Activated T-cell treated with anti-CD3 and anti-CD28 coated beads for 24 hours (primary cell): ENCODE results near the gene KLHL22.
"Not testable (repeated sequence)": the region's sequence is repeated elsewhere in the genome, so short reads cannot be mapped to it uniquely, and the experiment has no call there.

Experiments used
- DNase-seq: peaks from one replicate; pipeline ENCODE4 v3.0.0-alpha.2; 2020; ENCODE audit warnings: low read depth

Gene KLHL22

DNA sequence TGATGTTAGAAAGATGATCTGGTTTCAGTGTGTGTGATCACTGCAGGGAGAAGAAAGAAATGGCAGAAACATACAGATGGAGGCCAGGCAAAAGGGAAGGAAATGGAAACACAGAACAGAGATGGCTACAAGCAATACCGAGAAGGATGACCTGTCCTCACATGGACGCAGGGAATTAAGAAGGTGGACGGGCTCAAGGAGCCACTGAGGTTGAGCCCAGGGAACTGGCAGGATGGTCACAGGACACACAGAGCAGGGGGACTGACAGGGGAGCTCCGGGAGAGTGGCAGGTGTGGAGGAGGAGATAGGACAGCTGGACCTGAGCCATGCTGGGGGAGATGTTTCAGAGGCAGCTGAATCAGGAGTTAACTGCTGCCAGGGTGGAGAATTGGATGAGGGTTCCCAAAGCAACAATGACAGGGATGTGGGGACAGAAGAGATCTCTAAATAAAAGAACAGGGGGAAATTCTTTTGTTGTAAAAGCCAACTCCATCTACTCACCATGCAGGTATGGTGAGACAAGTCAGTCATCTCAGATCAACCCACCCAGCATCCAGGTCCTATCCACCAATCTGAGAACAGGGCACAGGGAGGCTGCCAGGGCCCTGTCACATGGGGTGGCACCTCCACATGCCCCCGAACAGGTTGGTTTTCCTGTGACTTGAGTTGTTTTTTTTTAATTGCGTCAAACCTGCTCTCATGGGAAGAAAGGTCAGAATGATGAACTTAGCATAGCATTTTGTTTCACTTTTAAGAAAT, 26.3 kb downstream of the KLHL22 start:
- DNase-seq: no peak

DNA sequence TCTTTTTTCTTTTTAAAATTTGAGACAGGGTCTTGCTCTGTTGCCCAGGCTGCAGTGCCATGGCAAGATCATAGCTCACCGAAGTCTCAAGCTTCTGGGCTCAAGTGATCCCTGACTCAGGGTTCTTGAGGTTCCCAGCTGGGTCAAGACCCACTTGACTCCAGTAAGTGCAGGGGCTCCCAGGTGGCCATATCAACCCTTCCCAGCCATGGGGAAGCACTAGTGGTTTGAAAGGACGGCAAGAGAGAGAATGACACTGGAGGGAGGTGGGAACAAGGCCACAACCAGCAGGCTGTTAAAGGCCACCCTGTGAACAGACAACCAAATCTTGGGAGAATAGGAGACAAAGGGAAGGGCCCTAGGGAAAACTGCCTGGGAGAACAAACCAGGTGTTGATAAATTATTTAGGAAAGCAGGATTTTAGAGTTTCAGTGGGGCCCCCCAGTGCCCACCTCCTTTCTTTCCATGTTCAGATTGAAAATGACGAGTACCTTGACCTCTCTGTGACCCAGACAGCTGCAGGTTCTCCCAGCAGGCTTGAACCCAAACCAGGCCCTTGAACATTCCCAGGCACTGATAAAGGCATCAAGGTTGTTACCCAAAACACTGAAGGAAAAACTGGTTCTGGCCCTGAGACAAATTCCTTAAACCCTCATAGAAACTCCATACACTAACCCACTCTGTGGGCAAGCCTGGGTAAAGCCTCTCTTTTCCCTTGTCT, 28.8 kb downstream of the KLHL22 start:
- DNase-seq: no peak

DNA sequence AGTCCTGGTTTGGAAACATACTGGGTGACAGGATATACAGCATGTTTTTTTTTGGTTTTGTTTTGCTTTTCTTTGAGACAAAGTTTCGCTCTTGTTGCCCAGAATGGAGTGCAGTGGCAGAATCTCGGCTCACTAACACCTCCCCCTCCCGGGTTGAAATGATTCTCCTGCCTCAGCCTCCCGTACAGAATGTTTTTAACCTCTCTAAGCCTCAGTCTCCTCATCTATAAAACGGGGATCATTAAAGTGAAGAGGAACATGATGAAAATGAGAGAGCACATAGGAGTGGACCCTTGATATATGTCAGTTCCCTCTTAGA, 29.9 kb downstream of the KLHL22 start:
- DNase-seq: no peak

DNA sequence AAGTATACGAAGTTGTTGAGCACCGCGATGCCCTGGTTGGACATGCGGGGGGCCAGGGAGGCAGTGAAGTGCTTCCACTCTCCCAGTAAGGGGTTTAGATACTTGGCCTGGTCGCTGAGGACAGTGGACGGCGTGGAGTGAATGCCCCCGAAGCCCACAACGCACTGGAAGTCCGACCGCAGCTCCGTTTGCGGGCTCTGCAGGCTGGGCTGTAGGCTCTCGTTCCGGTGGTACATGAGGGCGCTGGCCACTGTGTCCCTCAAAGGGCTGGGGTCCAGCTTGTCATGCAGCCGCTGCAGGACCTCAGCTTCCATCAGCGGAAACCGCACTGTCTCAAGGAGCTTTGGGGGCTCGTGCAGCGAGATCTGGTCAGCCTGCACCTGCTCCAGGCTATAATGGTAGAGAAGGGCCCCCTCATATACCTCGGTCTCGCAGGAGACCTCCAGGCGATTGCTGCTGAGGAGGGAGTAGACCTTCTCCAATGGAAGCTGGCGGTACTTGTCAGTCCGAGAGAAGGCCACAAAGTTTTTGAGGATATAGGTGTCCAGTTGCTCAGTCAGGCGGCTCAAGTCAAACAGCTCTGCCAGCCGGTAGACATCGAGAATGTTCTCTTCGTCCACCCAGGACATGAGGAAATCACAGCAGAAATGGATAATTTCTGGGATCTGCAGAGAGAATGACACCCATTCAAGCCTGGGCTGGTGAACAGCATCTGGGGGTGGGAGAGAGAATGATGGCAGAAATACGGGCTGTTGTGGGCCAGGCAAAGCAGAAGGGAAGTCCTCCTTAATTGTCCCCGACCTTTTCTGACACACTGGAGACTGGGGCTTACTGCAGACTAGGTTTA, 30.5 kb downstream of the KLHL22 start:
- DNase-seq: no peak

- DNase-seq: peak; percentile 43
Measured at GRCh38 chr22:20464096-20464614, 31.4 kb downstream of the KLHL22 start.

- no peak for DNase-seq
Measured at GRCh38 chr22:20463324-20464095, 32.1 kb downstream of the KLHL22 start.

DNA sequence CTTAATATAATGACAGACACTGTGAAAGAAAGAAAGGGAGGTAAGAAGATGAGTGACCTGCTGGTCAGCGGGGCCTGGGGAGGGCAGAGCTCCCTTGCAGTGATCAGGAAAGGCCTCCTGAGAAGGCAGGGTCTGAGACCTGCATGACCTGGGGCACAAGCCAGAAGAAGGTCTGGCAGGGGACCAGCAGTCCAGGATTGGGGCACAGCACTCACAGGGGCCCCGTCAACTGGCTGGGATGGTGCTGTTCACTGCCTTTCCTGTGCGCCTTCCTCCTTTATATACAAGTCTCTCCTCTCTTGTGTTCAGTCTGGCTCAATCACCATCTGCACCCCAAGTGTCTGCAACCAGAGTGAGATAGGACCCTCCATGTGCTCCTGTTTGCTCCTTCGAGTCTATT, 35.7 kb downstream of the KLHL22 start:
- DNase-seq: no peak

DNA sequence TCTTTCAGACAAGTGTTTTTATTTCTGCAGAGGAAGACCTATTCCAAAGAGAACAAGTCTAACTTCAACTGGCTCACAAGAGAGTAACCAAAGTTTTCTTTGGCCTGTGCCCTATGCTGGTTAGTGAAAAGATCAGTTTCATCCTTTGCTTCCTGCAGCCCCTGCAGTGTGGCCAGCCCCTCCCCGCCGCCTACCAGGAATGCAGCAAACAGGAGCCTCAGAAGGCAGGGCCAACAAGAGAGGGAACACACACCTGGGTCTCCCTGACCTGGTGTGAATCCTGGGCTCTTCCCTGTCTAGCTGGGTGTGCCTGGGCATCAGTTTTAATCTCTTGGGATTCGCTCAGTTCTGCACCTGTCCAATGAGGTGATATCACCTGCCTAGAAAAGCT, 36.4 kb downstream of the KLHL22 start:
- no peak for DNase-seq

DNA sequence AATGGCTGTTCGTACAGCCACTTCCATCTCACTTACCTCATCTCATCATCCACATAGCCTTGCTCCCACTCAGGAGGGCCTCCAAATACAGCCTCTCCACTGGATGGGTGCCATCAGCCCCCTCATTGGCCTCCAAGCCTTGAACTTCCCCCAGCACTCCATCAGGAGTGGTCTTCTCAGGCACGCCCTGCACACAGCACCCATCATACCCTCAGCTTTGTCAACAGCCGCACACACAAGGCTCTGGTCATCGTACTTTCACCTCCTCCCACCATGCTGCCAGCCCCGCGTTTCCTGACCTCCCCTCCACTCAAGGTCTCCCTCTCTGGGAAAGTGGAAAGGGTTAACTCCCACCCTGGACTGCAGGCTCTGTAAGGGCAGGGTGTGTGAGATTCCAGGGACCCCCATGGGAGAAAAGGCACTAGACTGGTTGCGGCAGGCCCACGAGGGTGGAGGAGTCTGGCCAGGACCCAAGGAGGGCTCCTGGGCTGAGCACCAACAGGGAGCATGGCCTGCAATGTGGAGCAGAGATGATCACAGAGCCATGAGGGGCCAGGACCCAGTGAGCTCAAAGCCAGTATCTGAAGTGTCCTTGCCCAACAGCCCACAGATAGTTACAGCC, 37.0 kb downstream of the KLHL22 start:
- DNase-seq: no peak

- DNase-seq: no peak
Measured at GRCh38 chr22:20457506-20458240, 37.9 kb downstream of the KLHL22 start.

GRCh38 chr22:20456722-20457076, 38.9 kb downstream of the KLHL22 start:
- DNase-seq: no peak

DNA sequence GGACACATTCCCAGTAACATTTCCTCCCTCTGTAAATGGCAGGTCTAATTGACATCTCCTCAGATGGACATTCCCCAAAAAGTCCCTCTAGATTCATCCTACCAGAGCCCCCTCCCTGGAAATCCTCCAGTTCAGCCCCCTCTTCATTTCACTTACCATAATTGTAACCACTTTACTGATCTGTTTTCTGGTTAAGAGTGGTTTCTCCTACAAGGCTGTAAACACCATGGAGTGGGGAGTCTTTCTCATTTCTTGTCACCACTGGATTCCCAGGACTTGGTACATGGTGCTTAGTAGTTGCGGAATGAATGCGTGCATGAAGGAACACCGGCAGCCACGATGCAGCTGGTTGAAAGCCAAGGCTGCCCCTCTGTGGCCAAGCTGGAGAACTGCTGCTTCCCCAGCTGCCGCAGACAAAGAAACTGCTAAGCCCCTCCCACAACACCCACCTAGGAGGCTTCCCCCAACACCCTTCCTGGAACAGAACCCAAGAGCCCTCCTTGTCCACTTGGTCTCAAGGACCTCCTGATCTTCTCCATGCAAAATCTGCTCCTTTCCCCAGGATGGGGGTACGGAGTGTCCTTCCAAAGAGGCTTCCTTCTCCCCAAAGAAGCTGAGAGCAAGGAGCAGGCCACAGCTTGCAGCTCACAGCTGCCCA, 39.4 kb downstream of the KLHL22 start:
- DNase-seq: peak; percentile 74

DNA sequence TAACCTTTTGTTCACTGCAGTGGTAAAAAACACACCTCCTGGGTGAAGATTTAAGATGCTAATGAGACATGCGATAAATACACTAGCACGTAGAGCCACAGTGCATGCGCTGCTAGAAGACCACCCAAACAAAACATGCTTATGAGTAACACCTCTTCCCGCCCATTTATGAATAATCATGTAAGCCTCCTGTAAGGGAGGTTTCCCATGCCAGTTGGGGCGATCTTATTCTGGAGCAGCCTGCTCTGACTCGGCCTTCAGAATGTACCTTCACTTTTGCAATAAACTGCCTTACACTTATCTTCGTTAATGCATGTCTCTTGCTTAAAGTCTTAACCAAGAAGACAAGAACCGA, 39.9 kb downstream of the KLHL22 start:
- no peak for DNase-seq

DNA sequence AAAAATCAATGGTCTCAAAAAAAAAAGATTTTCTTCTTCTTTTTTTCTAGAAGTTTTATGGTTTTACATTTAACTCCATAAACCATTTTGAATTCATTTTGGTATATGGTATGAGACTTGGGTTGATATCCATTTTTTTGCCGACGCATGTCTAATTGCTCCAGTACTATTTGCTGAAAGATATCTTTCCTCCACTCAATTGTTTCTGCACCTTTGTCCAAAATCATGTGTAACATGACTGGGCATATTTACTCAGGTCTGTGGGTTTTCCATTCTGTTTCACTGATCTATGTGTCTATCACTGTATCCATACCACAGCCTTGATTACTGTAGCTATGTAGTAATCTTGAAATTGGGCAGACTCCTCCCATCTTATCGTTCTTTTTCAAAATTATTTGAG, 42.4 kb downstream of the KLHL22 start:
- DNase-seq: no peak

DNA sequence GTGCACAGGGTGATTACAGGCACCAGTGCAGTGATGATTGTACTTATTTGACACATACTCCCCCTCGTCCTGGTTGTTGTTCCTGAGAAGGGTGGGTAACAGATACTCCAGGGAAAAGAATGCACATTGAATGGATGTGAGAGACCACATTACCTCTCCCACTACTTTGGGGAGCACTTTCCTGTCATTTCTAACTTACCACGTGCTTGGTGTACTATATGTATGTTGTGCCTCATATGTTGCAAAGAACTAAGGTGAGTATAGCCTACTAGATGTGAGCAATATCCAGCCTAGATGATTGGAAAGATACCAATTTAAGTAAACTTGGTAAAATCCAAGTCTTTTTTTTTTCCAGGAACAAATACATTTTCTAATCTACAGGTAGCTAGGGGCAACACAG, 43.7 kb downstream of the KLHL22 start:
- DNase-seq: no peak

GRCh38 chr22:20451129-20451778, 44.3 kb downstream of the KLHL22 start:
- not testable (repeated sequence) for DNase-seq

DNA sequence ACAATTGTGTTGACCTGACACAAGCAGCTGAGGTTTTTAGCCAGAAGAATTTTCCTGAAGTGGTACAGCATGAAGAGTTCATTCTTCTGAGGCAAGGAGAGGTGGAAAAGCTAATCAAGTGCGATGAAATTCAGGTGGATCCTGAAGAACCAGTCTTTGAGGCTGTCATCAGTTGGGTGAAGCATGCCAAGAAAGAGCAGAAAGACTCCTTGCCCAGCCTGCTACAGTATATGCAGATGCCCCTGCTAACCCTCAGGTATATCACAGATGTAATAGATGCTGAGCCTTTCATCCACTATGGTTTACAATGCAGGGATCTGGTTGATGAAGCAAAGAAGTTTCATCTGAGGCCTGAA, 45.1 kb downstream of the KLHL22 start:
- DNase-seq: no peak

- DNase-seq: no peak
Measured at GRCh38 chr22:20449819-20450550, 45.6 kb downstream of the KLHL22 start.

DNA sequence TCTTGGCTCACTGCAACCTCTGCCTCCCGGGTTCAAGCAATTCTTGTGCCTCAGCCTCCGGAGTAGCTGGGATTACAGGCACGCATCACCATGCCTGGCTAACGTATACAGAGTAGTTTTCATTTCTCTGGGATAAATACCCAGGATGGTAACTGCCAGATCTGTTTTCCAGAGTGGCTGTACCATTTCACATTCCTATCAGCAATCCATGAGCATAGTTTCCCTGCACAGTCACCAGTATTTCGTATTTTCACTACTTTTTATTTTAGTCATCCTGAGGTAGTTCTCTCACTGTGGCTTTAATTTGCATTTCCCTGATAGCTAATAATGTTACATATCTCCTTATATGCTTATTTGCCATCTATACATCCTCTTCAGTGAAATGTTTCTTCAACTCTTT, 47.0 kb downstream of the KLHL22 start:
- no peak for DNase-seq
